Ovary (tissue), 9 donors: ENCODE measurements around the gene MZT2A. TPM values are rescaled to one million over a fixed set of nuclear protein-coding genes. Genes with fewer than 3 reads are reported as not detected.
"Not testable (repeated sequence)": the region's sequence is repeated elsewhere in the genome, so short reads cannot be mapped to it uniquely, and the experiment has no call there.

Experiments used
- DNase-seq, 5 donors: peaks; one replicate each; pipeline ENCODE4 v3.0.0-alpha.2; 2019 to 2020
- H3K27ac ChIP-seq, 2 donors: fragments of 200-600 bp; one replicate each; pipeline versions ENCODE4 v1.5.1 to v1.8.0; 2019 to 2022
- H3K27me3 ChIP-seq: fragments of 200-600 bp; one replicate; pipeline ENCODE4 v1.8.0; 2022
- H3K36me3 ChIP-seq: fragments of 200-600 bp; sonication (generic); one replicate; pipeline ENCODE4 v1.5.1; 2019
- H3K4me1 ChIP-seq: one replicate; pipeline ENCODE4 v1.8.1; 2013; ENCODE audit warnings: mild to moderate bottlenecking, moderate library complexity; ENCODE audit not compliant: insufficient read depth
- H3K4me3 ChIP-seq: fragments of 200-600 bp; sonication (generic); one replicate; pipeline ENCODE4 v1.5.1; 2017
- H3K9me3 ChIP-seq, 2 donors: fragments of 200-600 bp in 1 of 2; sonication (generic) in 1 of 2; one replicate each; pipeline versions ENCODE4 v1.5.1 to v1.8.1; 2013 to 2019; ENCODE audit warnings: mild to moderate bottlenecking in 1 of 2, moderate library complexity in 1 of 2
- CTCF ChIP-seq, 3 donors: fragments of 450-650 bp in 2 of 3; fragments of 200-600 bp in 1 of 3; IDR thresholded peaks; one replicate each; pipeline versions ENCODE4 v1.5.1 to v1.8.0; 2016 to 2022; ENCODE audit warnings: antibody characterized with exemption in 3 of 3, mild to moderate bottlenecking in 1 of 3
- EP300 ChIP-seq: sonication (generic); formaldehyde crosslinking; IDR thresholded peaks from one replicate; pipeline ENCODE4 v1.6.1; 2017; ENCODE audit warnings: antibody characterized with exemption
- POLR2A ChIP-seq: fragments of 450-650 bp; IDR thresholded peaks from one replicate; pipeline ENCODE4 v1.6.1; 2017; ENCODE audit warnings: antibody characterized with exemption, mild to moderate bottlenecking, moderate library complexity
- WGBS, 3 donors: extraction: QIAGEN DNeasy Blood & Tissue Kit in 1 of 3; methylation state at CpG; one replicate each; pipeline versions ENCODE4 v1.1.5 to v1.1.7; 2013 to 2017; 5-methylcytosine and 5-hydroxymethylcytosine counted together
- intact Hi-C, 4 donors: fragments of 100-400 bp; cut with DNase I; formaldehyde crosslinking; loops; one replicate each; pipeline versions ENCODE4 v1.11.0 to v1.15.1; 2022 to 2023
- polyA plus RNA-seq, 2 donors: library from polyadenylated mRNA; stranded (reverse); fragments of 200-250 nt in 1 of 2; fragments of 350-450 nt in 1 of 2; fragmentation: Illumina TruSeq in 1 of 2; extraction: RNeasy Lipid Tissue Mini Kit (QIAGEN cat#74804) in 1 of 2; gene quantifications; one replicate each; pipeline ENCODE4 v1.2.3, GENCODE V29; 2013 to 2014
- total RNA-seq, 7 donors: library from RNA; depleted of rRNA in 2 of 7; stranded (reverse); fragments of >200 nt in 2 of 7; fragmentation: NEBNext Ultra II Directional in 3 of 7; extraction: Animal tissue kit (Norgen Biotek cat#: 25700) in 3 of 7; gene quantifications; one replicate each; pipeline versions ENCODE4 v1.1.0 to v1.2.4, GENCODE V29; 2016 to 2023
- donor health status: DM: no; HTN: no; CAD: no; lungs with moderate emphysema.
- donor health status: DM: no; HTN: no; CAD: no.
- donor health status: Bipolar disorder and iron deficiency.
- donor health status: DM: yes; HTN: yes; CAD: no.
- donor health status: DM: no; HTN: no; CAD: no.
- donor health status: DM: yes; HTN: yes; CAD: no.

Gene MZT2A
- total and polyA plus RNA-seq, 9 donors: 7.5 to 206 (median 106) TPM

DNA sequence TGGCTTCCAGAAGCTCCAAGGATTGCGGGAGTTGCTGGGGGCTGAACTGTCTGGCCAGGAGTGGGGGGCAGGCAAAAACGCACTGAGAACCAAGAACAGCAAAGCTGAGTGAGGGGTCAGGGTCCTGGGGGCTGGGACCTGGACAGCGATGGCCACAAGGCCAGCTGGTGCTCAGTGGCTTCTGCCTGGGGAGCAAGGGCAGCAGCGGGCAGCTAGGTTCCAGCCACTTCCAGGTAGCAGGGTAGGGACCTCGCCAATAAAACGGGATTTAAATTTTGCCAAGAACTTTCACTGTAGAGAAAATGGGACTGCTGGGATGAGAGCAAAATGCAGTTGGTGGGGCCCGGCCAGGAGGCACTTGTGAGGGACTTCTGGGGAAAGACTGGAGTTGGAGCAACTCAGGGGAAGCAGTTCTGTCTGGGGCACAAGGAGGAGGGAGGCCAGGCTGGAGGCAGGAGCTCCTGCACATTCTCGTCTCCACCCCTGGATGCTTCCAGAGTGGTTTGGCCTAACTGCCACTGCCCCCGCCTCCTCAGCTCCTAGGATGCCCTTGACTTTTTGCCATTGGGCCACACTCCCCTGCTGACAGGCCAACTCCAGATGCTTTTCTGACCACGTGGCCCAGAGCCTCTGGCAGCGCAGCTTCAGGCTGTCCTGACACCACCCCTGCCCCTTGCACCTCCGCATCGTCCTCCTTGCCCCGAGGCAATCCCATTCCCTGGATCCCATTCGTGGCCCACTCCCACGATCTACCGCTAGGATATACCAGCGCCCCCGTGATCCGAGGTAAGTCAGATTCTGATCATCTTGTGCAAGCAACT is 30.0 kb upstream of the MZT2A start:
- H3K4me1 ChIP-seq: peaks cover 2% of the 10 kb centered on the region
- no peak overlapping the region for H3K4me3 ChIP-seq
- DNase-seq: peak in 4 of 5 donors; percentile 48 to 77 (median 66)
- WGBS, 3 donors: 52 to 76% (median 52%) methylated on average over 19 to 20 of the region's 20 CpGs
- H3K9me3 ChIP-seq: no peaks in the 10 kb centered on the region
- no peak overlapping the region for H3K27ac ChIP-seq
- no peak for TF ChIP-seq CTCF (IDR thresholded peaks at IDR 0.05)
- TF ChIP-seq POLR2A: no peak
- TF ChIP-seq EP300: no peak
- H3K36me3 ChIP-seq: no peaks in the 10 kb centered on the region
- intact Hi-C loops: no loop called here
- no peaks in the 10 kb centered on the region for H3K27me3 ChIP-seq

GRCh38 chr2:131521524-131521923 is 29.3 kb upstream of the MZT2A start:
- H3K36me3 ChIP-seq: not testable (repeated sequence)

DNA sequence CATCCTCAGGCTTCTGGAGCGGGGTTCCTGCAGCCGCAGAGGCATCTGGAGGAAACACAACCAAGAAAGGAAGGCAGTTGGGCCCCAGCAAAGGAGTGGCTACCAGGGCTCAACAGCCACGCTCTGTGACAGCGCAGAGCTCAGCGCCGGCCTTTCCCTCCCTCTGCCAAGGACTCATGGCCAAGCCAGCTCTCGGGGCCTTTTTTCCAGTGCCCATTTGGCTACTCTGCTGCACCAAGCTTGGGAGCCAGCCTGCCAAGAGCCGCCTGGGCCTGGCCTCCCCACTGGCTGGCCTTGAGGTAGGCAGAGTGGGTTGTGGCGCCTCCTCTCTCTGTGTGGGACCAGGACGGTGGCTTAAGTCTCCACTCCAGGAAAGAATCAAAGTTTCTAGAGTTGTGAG is 28.3 kb upstream of the MZT2A start:
- H3K36me3 ChIP-seq: no peaks in the 10 kb centered on the region
- H3K4me1 ChIP-seq: peaks cover 2% of the 10 kb centered on the region
- DNase-seq: no peak
- H3K27me3 ChIP-seq: no peaks in the 10 kb centered on the region
- intact Hi-C loops: no loop called here
- no peak overlapping the region for H3K27ac ChIP-seq
- TF ChIP-seq POLR2A (no peak), CTCF (IDR thresholded peaks at IDR 0.05) (no peak), EP300 (no peak)
- 79 to 92% (median 90%) methylated on average over 10 of the region's 10 CpGs for WGBS, 3 donors
- no peaks in the 10 kb centered on the region for H3K9me3 ChIP-seq
- no peak overlapping the region for H3K4me3 ChIP-seq

More at GRCh38 chr2:131521524-131521923, 29.3 kb upstream of the MZT2A start:
- DNase-seq, H3K4me1 ChIP-seq, H3K27ac ChIP-seq, intact Hi-C loops, H3K27me3 ChIP-seq, H3K9me3 ChIP-seq, H3K4me3 ChIP-seq: not testable (repeated sequence)
- WGBS, 3 donors: 69 to 82% (median 75%) methylated on average over 4 to 6 of the region's 6 CpGs

GRCh38 chr2:131519871-131520470 is 27.8 kb upstream of the MZT2A start:
- 88 to 95% (median 89%) methylated on average over 17 to 24 of the region's 24 CpGs for WGBS, 3 donors

GRCh38 chr2:131519466-131519865 is 27.3 kb upstream of the MZT2A start:
- 89 to 94% (median 93%) methylated on average over 15 of the region's 15 CpGs for WGBS, 3 donors
- no peaks in the 10 kb centered on the region for H3K36me3 ChIP-seq

More at GRCh38 chr2:131519871-131520470, 27.8 kb upstream of the MZT2A start:
- H3K27ac ChIP-seq, intact Hi-C loops, H3K4me1 ChIP-seq, H3K4me3 ChIP-seq, H3K9me3 ChIP-seq, DNase-seq, H3K36me3 ChIP-seq, H3K27me3 ChIP-seq: not testable (repeated sequence)

DNA sequence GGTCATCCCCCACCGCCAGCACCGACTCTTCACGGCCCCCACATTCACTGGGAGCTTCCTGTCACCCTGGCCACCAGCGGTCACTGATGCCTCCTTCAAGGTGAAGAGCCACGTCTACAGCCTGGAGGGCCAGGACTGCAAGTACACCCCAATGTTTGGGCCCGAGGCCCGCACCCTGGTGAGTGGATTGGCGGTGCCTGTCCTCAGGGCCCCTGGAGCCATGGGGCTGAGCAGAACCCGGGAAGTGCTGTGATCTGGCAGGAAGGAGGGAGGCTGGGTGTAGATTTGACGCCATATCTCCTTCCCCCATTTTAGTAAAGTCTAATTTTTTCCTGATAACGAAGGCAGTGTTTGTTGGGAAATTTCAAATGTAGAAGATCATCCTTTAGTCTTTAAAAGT is 26.3 kb upstream of the MZT2A start:
- 86 to 91% (median 90%) methylated on average over 9 to 10 of the region's 11 CpGs for WGBS, 3 donors
- H3K4me3 ChIP-seq, H3K36me3 ChIP-seq, H3K4me1 ChIP-seq, H3K27me3 ChIP-seq, H3K9me3 ChIP-seq, DNase-seq, intact Hi-C loops, H3K27ac ChIP-seq: not testable (repeated sequence)

More at GRCh38 chr2:131519466-131519865, 27.3 kb upstream of the MZT2A start:
- no peak for DNase-seq
- Histone ChIP-seq H3K4me1 (peaks cover 2% of the 10 kb centered on the region), H3K27ac (no peak overlapping the region), H3K27me3 (no peaks in the 10 kb centered on the region), H3K9me3 (no peaks in the 10 kb centered on the region), H3K4me3 (no peak overlapping the region)
- TF ChIP-seq EP300: no peak
- TF ChIP-seq CTCF (IDR thresholded peaks at IDR 0.05): no peak
- TF ChIP-seq POLR2A: no peak
- intact Hi-C loops: no loop called here

DNA sequence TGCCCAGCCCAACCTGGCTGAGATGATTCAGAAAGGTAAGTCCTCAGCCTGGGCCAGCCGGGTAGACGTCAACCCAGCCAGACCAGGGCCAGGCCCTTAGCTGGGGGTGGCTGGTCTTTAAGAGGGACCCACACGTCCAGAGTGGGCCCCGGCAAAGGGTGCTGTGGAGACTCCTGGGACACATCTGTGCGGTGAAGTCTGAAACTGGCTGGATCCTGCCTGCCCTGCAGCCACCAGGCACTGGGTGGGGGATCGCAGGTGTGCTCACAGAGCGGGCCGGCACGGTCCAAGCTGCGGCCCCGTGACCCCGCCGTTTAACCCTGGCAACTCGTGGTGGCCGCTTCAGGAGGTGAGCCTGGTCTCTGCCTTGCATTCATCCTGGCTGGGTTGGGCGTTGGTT is 25.7 kb upstream of the MZT2A start:
- H3K9me3 ChIP-seq, DNase-seq: not testable (repeated sequence)
- 82 to 87% (median 86%) methylated on average over 16 of the region's 16 CpGs for WGBS, 3 donors

More for the DNA sequence above, 25.7 kb upstream of the MZT2A start:
- H3K27me3 ChIP-seq, intact Hi-C loops, H3K4me1 ChIP-seq, H3K27ac ChIP-seq, H3K4me3 ChIP-seq, H3K36me3 ChIP-seq: not testable (repeated sequence)
